H1 (cell line): ENCODE measurements around the gene GUCA1A. TPM values are rescaled to one million over a fixed set of nuclear protein-coding genes. Genes with fewer than 3 reads are reported as not detected.

Source experiments
- CTCF ChIA-PET: fragments of 300-600 bp; sonication (Branson Sonifier 250); formaldehyde crosslinking; loops from one replicate; lab custom pipeline; 2021; ENCODE audit not compliant: partially characterized antibody; lab: Charles Lee
- POLR2A ChIA-PET: fragments of 300-600 bp; sonication (Branson Sonifier 250); formaldehyde crosslinking; loops from one replicate; lab custom pipeline; 2021; ENCODE audit warnings: inconsistent platforms; ENCODE audit not compliant: partially characterized antibody; lab: Charles Lee
- DNase-seq, 2 experiments: peaks; one replicate each; pipeline versions ENCODE4 v3.0.0 to v3.0.0-alpha.2; 2010 to 2022; ENCODE audit warnings: low spot score in 2 of 2, low read depth in 1 of 2, mixed read lengths in 1 of 2
- FAIRE-seq: peaks from 2 replicates; lab custom pipeline; 2011; peaks lifted over from hg19 to GRCh38; lab: Jason Lieb, UNC
- H2AFZ ChIP-seq: 2 replicates; pipeline ENCODE4 v1.8.1; 2012; ENCODE audit warnings: low read length, inconsistent platforms
- H2AK5ac ChIP-seq: 2 replicates; pipeline ENCODE4 v1.6.1; 2013; ENCODE audit warnings: low read depth, low read length
- H2BK120ac ChIP-seq: replicated peaks from 2 replicates; pipeline ENCODE3; 2013; ENCODE audit warnings: low read depth, low read length, inconsistent platforms
- H2BK12ac ChIP-seq: 2 replicates; pipeline ENCODE4 v1.6.1; 2013; ENCODE audit warnings: low read depth, low read length
- H2BK15ac ChIP-seq: 2 replicates; pipeline ENCODE4 v1.6.1; 2013; ENCODE audit warnings: low read length
- H2BK20ac ChIP-seq: 2 replicates; pipeline ENCODE4 v1.6.1; 2013; ENCODE audit warnings: low read length
- H2BK5ac ChIP-seq: 2 replicates; pipeline ENCODE4 v1.6.1; 2013; ENCODE audit warnings: low read depth, low read length
- H3K14ac ChIP-seq: 2 replicates; pipeline ENCODE4 v1.6.1; 2013; ENCODE audit warnings: inconsistent platforms; ENCODE audit not compliant: insufficient read length
- H3K18ac ChIP-seq: 2 replicates; pipeline ENCODE4 v1.6.1; 2013; ENCODE audit warnings: low read length; ENCODE audit errors: extremely low read depth
- H3K23ac ChIP-seq: 2 replicates; pipeline ENCODE4 v1.6.1; 2013; ENCODE audit warnings: inconsistent platforms; ENCODE audit not compliant: insufficient read length
- H3K23me2 ChIP-seq: 2 replicates; pipeline ENCODE4 v1.6.1; 2013; ENCODE audit warnings: low read depth, low read length
- H3K27ac ChIP-seq: 2 replicates; pipeline ENCODE4 v1.6.1; 2011; ENCODE audit warnings: low read depth, low read length, inconsistent platforms
- H3K27me3 ChIP-seq, 4 experiments: replicated peaks in 1 of 4; 1 replicate in 1 of 4; 2 replicates in 3 of 4; pipeline versions ENCODE4 v1.6.1 to v1.8.1; 2011 to 2013; ENCODE audit warnings: low read length in 3 of 4, mild to moderate bottlenecking in 3 of 4, inconsistent platforms in 2 of 4, mixed read lengths in 2 of 4, moderate library complexity in 1 of 4; ENCODE audit not compliant: control insufficient read depth in 3 of 4, insufficient read depth in 3 of 4; ENCODE audit errors: extremely low read depth in 1 of 4
- H3K36me3 ChIP-seq, 4 experiments: 2 replicates each; pipeline versions ENCODE4 v1.6.1 to v1.8.1; 2011 to 2013; ENCODE audit warnings: mild to moderate bottlenecking in 4 of 4, low read length in 3 of 4, moderate library complexity in 2 of 4, control low read depth in 1 of 4, inconsistent platforms in 1 of 4; ENCODE audit not compliant: insufficient read depth in 4 of 4, control insufficient read depth in 2 of 4
- H3K4ac ChIP-seq: replicated peaks from 2 replicates; pipeline ENCODE3; 2013; ENCODE audit warnings: low read length, low read depth, mixed read lengths, inconsistent platforms; ENCODE audit not compliant: insufficient read length
- H3K4me1 ChIP-seq, 4 experiments: replicated peaks in 1 of 4; 1 replicate in 1 of 4; 2 replicates in 3 of 4; pipeline versions ENCODE4 v1.6.1 to v1.8.1; 2011 to 2013; ENCODE audit warnings: low read length in 3 of 4, inconsistent platforms in 2 of 4, mixed read lengths in 1 of 4; ENCODE audit not compliant: insufficient read depth in 4 of 4, control insufficient read depth in 3 of 4
- H3K4me2 ChIP-seq, 2 experiments: 2 replicates each; pipeline versions ENCODE4 v1.6.1 to v1.8.1; 2011 to 2013; ENCODE audit warnings: low read depth in 2 of 2, low read length in 2 of 2, control low read depth in 1 of 2, inconsistent platforms in 1 of 2, mild to moderate bottlenecking in 1 of 2; ENCODE audit not compliant: insufficient read depth in 1 of 2
- H3K4me3 ChIP-seq, 4 experiments: fragments of 200-600, 300-600 bp in 1 of 4; sonication (generic), shearing (Covaris generic), sonication (Bioruptor Twin) in 1 of 4; 2 replicates each; pipeline versions ENCODE4 v1.5.1 to v1.8.1; 2011 to 2016; ENCODE audit warnings: low read length in 4 of 4, low read depth in 3 of 4, control low read depth in 2 of 4, inconsistent platforms in 2 of 4, mild to moderate bottlenecking in 2 of 4, mixed read lengths in 1 of 4, moderate library complexity in 1 of 4; ENCODE audit not compliant: insufficient read depth in 2 of 4; ENCODE audit errors: extremely low read depth in 1 of 4
- H3K56ac ChIP-seq: replicated peaks from 2 replicates; pipeline ENCODE3; 2013; ENCODE audit warnings: low read depth, mild to moderate bottlenecking, mixed read lengths, low read length, inconsistent platforms; ENCODE audit not compliant: insufficient read length
- H3K79me1 ChIP-seq: 2 replicates; pipeline ENCODE4 v1.6.1; 2013; ENCODE audit warnings: low read depth, low read length, control low read depth
- H3K79me2 ChIP-seq, 2 experiments: 2 replicates each; pipeline versions ENCODE4 v1.6.1 to v1.8.1; 2012 to 2013; ENCODE audit warnings: low read length in 2 of 2, mild to moderate bottlenecking in 2 of 2, inconsistent platforms in 1 of 2; ENCODE audit not compliant: insufficient read depth in 2 of 2, control insufficient read depth in 1 of 2
- H3K9ac ChIP-seq, 4 experiments: replicated peaks in 1 of 4; 1 replicate in 1 of 4; 2 replicates in 3 of 4; pipeline versions ENCODE4 v1.6.1 to v1.8.1; 2011 to 2013; ENCODE audit warnings: low read depth in 3 of 4, low read length in 3 of 4, control low read depth in 2 of 4, mild to moderate bottlenecking in 2 of 4, moderate library complexity in 2 of 4, inconsistent platforms in 1 of 4; ENCODE audit errors: extremely low read depth in 1 of 4
- H3K9me3 ChIP-seq, 2 experiments: 2 replicates each; pipeline versions ENCODE4 v1.6.1 to v1.8.1; 2012 to 2013; ENCODE audit warnings: mild to moderate bottlenecking in 2 of 2, moderate library complexity in 2 of 2, control low read depth in 1 of 2, inconsistent platforms in 1 of 2, low read depth in 1 of 2, low read length in 1 of 2, mixed read lengths in 1 of 2; ENCODE audit not compliant: insufficient read depth in 2 of 2
- H4K20me1 ChIP-seq, 2 experiments: replicated peaks in 1 of 2; 2 replicates each; pipeline versions ENCODE3 to v1.8.1; 2011 to 2013; ENCODE audit warnings: inconsistent platforms in 2 of 2, low read length in 2 of 2, mild to moderate bottlenecking in 1 of 2; ENCODE audit not compliant: insufficient read depth in 2 of 2, control insufficient read depth in 1 of 2
- H4K5ac ChIP-seq: 2 replicates; pipeline ENCODE4 v1.6.1; 2013; ENCODE audit warnings: low read length, low read depth, mixed read lengths, inconsistent platforms; ENCODE audit not compliant: insufficient read length
- H4K8ac ChIP-seq: 2 replicates; pipeline ENCODE4 v1.8.0; 2013; ENCODE audit warnings: mild to moderate bottlenecking, moderate library complexity, low read length, inconsistent platforms; ENCODE audit not compliant: insufficient read depth; ENCODE audit errors: extremely low read depth
- H4K91ac ChIP-seq: replicated peaks from 2 replicates; pipeline ENCODE3; 2013; ENCODE audit warnings: low read length, mixed read lengths, inconsistent platforms; ENCODE audit not compliant: insufficient read length
- ASH2L ChIP-seq: fragments of 200-600, 300-600 bp; sonication (generic); IDR thresholded peaks from one replicate; pipeline ENCODE4 v1.7.1; 2017; ENCODE audit warnings: low read length
- BACH1 ChIP-seq: IDR thresholded peaks from 2 replicates; pipeline ENCODE4 v1.6.1; 2012; ENCODE audit warnings: low read length, improper control_type of control experiment
- CTBP2 ChIP-seq: IDR thresholded peaks from 2 replicates; pipeline ENCODE4 v1.7.0; 2011; ENCODE audit warnings: borderline replicate concordance, mild to moderate bottlenecking, moderate library complexity, mixed read lengths, low read length; ENCODE audit not compliant: insufficient read depth, insufficient read length
- EZH2 ChIP-seq: fragments of 200-600 bp; sonication (generic); IDR thresholded peaks from 2 replicates; pipeline ENCODE4 v1.7.1; 2012; ENCODE audit warnings: low read depth, mild to moderate bottlenecking, moderate library complexity, low read length, inconsistent platforms; ENCODE audit not compliant: severe bottlenecking
- GABPA ChIP-seq: IDR thresholded peaks from 2 replicates; pipeline ENCODE4 v1.6.1; 2011; ENCODE audit warnings: mild to moderate bottlenecking, low read length, moderate library complexity, borderline replicate concordance; ENCODE audit not compliant: insufficient read depth
- MAFK ChIP-seq: IDR thresholded peaks from 2 replicates; pipeline ENCODE4 v1.6.1; 2012; ENCODE audit warnings: low read depth, mild to moderate bottlenecking, improper control_type of control experiment, low read length
- RBBP5 ChIP-seq: IDR thresholded peaks from 2 replicates; pipeline ENCODE4 v1.7.1; 2012; ENCODE audit warnings: low read depth, mild to moderate bottlenecking, inconsistent platforms, low read length, moderate library complexity, borderline replicate concordance
- RFX5 ChIP-seq: IDR thresholded peaks from 2 replicates; pipeline ENCODE4 v1.6.1; 2011; ENCODE audit warnings: low read depth, low read length, improper control_type of control experiment, borderline replicate concordance
- SUZ12 ChIP-seq: fragments of 200-600 bp; sonication (generic); IDR thresholded peaks from 2 replicates; pipeline ENCODE4 v1.6.1; 2012; ENCODE audit warnings: mild to moderate bottlenecking, inconsistent platforms, low read length, moderate library complexity, mixed read lengths
- TCF12 ChIP-seq: IDR thresholded peaks from 2 replicates; pipeline ENCODE4 v1.6.1; 2011; ENCODE audit warnings: low read depth, mild to moderate bottlenecking, low read length
- TEAD4 ChIP-seq: IDR thresholded peaks from 2 replicates; pipeline ENCODE4 v1.6.1; 2012; ENCODE audit warnings: low read depth, low read length, inconsistent platforms, mixed read lengths
- WGBS, 2 experiments: shearing (Covaris generic) in 1 of 2; methylation state at CpG; one replicate each; pipeline versions ENCODE4 v1.1.6 to v1.1.7; 2013 to 2015; ENCODE audit warnings: low lambda C conversion rate in 2 of 2, mixed read lengths in 2 of 2, inconsistent platforms in 1 of 2, low coverage in 1 of 2, missing lambda C conversion rate in 1 of 2; ENCODE audit not compliant: insufficient replicate concordance in 2 of 2, insufficient coverage in 1 of 2, insufficient read length in 1 of 2; ENCODE audit errors: extremely low coverage in 1 of 2, missing lambda C conversion rate in 1 of 2; 5-methylcytosine and 5-hydroxymethylcytosine counted together
- polyA plus RNA-seq, 7 experiments: library from polyadenylated mRNA; depleted of rRNA in 3 of 7; stranded (reverse) in 5 of 7; unstranded in 2 of 7; fragments of >200 nt in 5 of 7; fragments of 200-250 nt in 2 of 7; gene quantifications; 1 replicate in 5 of 7; 2 replicates in 1 of 7; 4 replicates in 1 of 7; pipeline versions ENCODE4 v1.2.1 to v1.2.3, GENCODE V29; 2011 to 2013; ENCODE audit warnings: missing spikeins in 2 of 7, mixed read lengths in 2 of 7
- total RNA-seq: library from RNA; stranded (reverse); fragmentation: NEBNext Ultra II Directional; extraction: Animal tissue kit (Norgen Biotek cat#: 25700); gene quantifications from 2 replicates; pipeline ENCODE4 v1.2.1, GENCODE V29; 2021
- TF ChIP-seq, protein P1 (sequence below): IDR thresholded peaks from 2 replicates; pipeline ENCODE4 v1.6.1; 2012; ENCODE audit warnings: inconsistent platforms
- TF ChIP-seq, protein P2 (sequence below): IDR thresholded peaks from 2 replicates; pipeline ENCODE4 v1.6.1; 2012; ENCODE audit warnings: inconsistent platforms

Gene GUCA1A
- total and polyA plus RNA-seq, 2 of the 8 experiments (the other 6 are each of a cell fraction or from before 2014, with no cell fraction given): 4.6 to 24.6 TPM

DNA sequence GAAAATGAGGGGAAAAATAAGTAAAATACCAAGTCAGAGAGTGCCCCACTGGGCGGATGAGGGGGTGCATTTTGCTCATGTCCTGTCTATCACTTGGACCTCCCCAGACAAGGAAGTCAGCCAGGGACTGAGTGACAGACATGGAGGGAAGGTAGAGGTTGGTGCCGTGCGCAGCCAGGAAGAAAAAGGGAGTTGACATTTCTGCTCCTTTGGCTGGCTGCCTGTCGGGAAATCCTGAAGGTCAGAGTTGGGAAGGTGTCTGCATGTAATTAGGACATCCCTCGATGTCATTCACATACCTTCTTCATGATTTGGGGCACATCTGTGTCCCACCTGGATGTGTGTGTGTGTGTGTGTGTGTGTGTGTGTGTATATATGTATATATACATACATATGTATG is 8.9 kb downstream of the GUCA1A start:
- H3K23ac ChIP-seq: no peak overlapping the region
- H3K9me3 ChIP-seq: no peaks in the 10 kb centered on the region
- no peak overlapping the region for H4K5ac ChIP-seq
- H3K14ac ChIP-seq: no peak overlapping the region
- no peak overlapping the region for H4K8ac ChIP-seq
- no peaks in the 10 kb centered on the region for H4K20me1 ChIP-seq
- H3K4me1 ChIP-seq: peaks cover 3 to 19% (median 10%) of the 10 kb centered on the region in 4 experiments; a peak in 5 of 7 replicates
- H3K4me2 ChIP-seq: no peak overlapping the region
- H2BK15ac ChIP-seq: no peak overlapping the region
- no peak overlapping the region for H4K91ac ChIP-seq
- no peak overlapping the region for H3K27ac ChIP-seq
- no peaks in the 10 kb centered on the region for H3K36me3 ChIP-seq
- H3K9ac ChIP-seq: no peak overlapping the region
- CTCF ChIA-PET: interaction anchor here (2.1 to 2.3 kb wide), 2 partner anchors 11 to 95 kb away, joined by 7 read pairs; no protein-coding TSS in a partner anchor
- no peaks in the 10 kb centered on the region for H3K79me1 ChIP-seq
- DNase-seq (no peak), FAIRE-seq (no peak)
- no peaks in the 10 kb centered on the region; a peak in 1 of 7 replicates for H3K27me3 ChIP-seq
- H3K4ac ChIP-seq: no peak overlapping the region
- H2BK5ac ChIP-seq: no peak overlapping the region
- H2BK20ac ChIP-seq: no peak overlapping the region
- peaks cover 4% of the 10 kb centered on the region for H3K23me2 ChIP-seq
- no peaks in the 10 kb centered on the region for H3K79me2 ChIP-seq
- H2AK5ac ChIP-seq: no peak overlapping the region
- H2BK120ac ChIP-seq: no peak overlapping the region
- H2AFZ ChIP-seq: no peak overlapping the region
- no peak overlapping the region for H3K56ac ChIP-seq
- 86% methylated on average over 5 of the region's 5 CpGs; no CpG with 5 or more reads in 1 of the 2 experiments for WGBS, 2 experiments
- no peak overlapping the region for H3K4me3 ChIP-seq
- H3K18ac ChIP-seq: no peak overlapping the region
- no peak overlapping the region for H2BK12ac ChIP-seq
- POLR2A ChIA-PET: no interaction called here
- TF ChIP-seq ASH2L (no peak), BACH1 (no peak), RFX5 (no peak), GABPA (no peak), MAFK (no peak), SUZ12 (no peak), RBBP5 (no peak), TEAD4 (no peak), TCF12 (no peak), CTBP2 (no peak), EZH2 (no peak)
- TF ChIP-seq, protein P1, sequence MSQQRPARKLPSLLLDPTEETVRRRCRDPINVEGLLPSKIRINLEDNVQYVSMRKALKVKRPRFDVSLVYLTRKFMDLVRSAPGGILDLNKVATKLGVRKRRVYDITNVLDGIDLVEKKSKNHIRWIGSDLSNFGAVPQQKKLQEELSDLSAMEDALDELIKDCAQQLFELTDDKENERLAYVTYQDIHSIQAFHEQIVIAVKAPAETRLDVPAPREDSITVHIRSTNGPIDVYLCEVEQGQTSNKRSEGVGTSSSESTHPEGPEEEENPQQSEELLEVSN: no peak
- TF ChIP-seq, protein P2, sequence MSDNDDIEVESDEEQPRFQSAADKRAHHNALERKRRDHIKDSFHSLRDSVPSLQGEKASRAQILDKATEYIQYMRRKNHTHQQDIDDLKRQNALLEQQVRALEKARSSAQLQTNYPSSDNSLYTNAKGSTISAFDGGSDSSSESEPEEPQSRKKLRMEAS: no peak
